ENCODE results near the gene CSTPP1.

DNA sequence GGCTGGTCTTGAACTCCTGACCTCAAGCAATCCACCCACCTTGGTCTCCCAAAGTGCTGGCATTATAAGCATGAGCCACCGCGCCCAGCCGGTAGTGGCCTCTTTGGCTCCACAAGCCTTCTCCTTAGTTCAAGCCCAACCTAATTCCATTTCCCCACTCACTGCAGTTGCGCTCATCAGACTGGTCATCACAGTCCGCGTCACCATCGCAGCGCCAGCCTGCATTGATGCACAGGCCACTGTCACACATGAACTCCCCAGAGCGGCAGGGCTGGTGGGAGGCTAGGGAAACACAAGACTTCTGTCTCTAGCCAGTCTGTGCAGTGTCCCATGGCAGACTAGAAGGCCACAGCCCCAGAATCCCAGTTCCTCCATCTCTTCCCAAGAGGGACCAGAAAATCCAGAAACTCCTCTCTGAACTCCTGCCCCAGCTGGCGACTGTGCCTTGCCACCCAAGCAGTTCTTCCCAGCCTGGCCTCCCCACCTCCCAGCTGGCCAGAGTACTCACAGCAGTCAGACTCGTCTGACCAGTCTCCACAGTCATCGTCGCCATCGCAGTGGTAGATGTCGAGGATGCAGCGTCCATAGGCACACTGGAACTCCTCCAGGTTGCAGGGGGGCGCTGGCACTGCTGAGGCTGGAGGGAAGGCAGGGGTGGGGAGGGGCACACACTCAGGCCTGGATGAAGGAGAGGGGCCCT is 38.0 kb upstream of the CSTPP1 start:
- TF ChIP-seq, protein P1, sequence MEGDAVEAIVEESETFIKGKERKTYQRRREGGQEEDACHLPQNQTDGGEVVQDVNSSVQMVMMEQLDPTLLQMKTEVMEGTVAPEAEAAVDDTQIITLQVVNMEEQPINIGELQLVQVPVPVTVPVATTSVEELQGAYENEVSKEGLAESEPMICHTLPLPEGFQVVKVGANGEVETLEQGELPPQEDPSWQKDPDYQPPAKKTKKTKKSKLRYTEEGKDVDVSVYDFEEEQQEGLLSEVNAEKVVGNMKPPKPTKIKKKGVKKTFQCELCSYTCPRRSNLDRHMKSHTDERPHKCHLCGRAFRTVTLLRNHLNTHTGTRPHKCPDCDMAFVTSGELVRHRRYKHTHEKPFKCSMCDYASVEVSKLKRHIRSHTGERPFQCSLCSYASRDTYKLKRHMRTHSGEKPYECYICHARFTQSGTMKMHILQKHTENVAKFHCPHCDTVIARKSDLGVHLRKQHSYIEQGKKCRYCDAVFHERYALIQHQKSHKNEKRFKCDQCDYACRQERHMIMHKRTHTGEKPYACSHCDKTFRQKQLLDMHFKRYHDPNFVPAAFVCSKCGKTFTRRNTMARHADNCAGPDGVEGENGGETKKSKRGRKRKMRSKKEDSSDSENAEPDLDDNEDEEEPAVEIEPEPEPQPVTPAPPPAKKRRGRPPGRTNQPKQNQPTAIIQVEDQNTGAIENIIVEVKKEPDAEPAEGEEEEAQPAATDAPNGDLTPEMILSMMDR (IDR thresholded peaks at IDR 0.05; ENCODE audit: insufficient read depth, low read length, poor library complexity, severe bottlenecking) = no peak
- TF ChIP-seq EZH2phosphoT487 (conservative IDR thresholded peaks at IDR 0.05; ENCODE audit: low read length) = no peak
